Activated naive CD4-positive, alpha-beta T cell treated with anti-CD3 and anti-CD28 coated beads for 36 hours (primary cell): ENCODE data around the gene XAGE5. TPM values are rescaled to one million over a fixed set of nuclear protein-coding genes. Genes with fewer than 3 reads are reported as not detected.
"Not testable (repeated sequence)": the region's sequence is repeated elsewhere in the genome, so short reads cannot be mapped to it uniquely, and the experiment has no call there.

Experiments
- CTCF ChIA-PET: fragments of 350-600 bp; sonication (Branson Sonifier 250); formaldehyde crosslinking; loops from one replicate; lab custom pipeline; 2021; ENCODE audit warnings: antibody characterized with exemption; lab: Charles Lee
- DNase-seq: peaks from one replicate; pipeline ENCODE4 v3.0.0-alpha.2; 2020
- H3K27ac Mint-ChIP-seq: one replicate; pipeline ENCODE4 v1.8.0; 2021; ENCODE audit warnings: mild to moderate bottlenecking, mixed read lengths
- H3K27me3 Mint-ChIP-seq: one replicate; pipeline ENCODE4 v1.8.0; 2021; ENCODE audit warnings: low read depth, mixed read lengths
- H3K36me3 Mint-ChIP-seq: one replicate; pipeline ENCODE4 v1.8.0; 2021; ENCODE audit warnings: low read depth, mixed read lengths
- H3K4me1 Mint-ChIP-seq: one replicate; pipeline ENCODE4 v1.8.0; 2021; ENCODE audit warnings: low read depth, mixed read lengths
- H3K4me3 Mint-ChIP-seq: one replicate; pipeline ENCODE4 v1.8.0; 2021; ENCODE audit warnings: mild to moderate bottlenecking, moderate library complexity, mixed read lengths
- H3K9me3 Mint-ChIP-seq: one replicate; pipeline ENCODE4 v1.8.0; 2021; ENCODE audit warnings: mixed read lengths
- intact Hi-C: fragments of 100-400 bp; cut with micrococcal nuclease; formaldehyde crosslinking; loops from one replicate; pipeline ENCODE4 v1.15.1; 2023
- total RNA-seq, 2 experiments: library from RNA; stranded (reverse); gene quantifications; one replicate each; pipeline ENCODE4 v1.2.3, GENCODE V29; 2021

The XAGE5 gene, protein sequence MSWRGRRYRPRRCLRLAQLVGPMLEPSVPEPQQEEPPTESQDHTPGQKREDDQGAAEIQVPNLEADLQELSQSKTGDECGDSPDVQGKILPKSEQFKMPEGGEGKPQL
- not detected for total RNA-seq

DNA sequence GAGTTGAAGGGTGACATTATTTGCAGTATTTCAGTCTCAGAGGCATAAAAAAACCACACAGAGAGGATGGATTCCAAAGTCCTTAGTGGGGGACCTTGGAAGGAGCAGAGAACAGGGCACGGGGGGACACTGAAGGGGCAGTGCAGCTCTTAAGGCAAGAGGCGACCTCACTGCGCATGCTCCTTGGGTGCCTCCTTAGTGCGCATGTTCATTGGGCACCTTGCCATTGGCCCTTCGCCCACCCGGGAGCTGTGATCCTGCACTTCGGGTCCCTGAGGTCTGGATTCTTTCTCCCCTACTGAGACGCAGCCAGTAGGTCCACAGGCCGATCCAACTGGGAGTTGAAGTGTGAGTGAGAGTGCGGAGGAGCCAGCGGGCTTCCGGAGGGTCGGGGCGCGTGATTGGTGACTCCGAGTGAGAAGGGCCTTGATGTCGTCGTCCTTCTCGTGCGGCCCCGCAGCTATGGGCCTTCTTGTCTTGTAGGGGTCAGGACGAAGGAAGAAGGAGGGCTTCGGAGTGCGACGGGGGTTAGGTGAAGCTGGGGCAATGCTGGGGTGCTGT is at the start of gene XAGE5:
Gene XAGE5 (plus strand): TSS at position 223 of the 561 bp plus-strand sequence. CDS start 1,280 bp downstream, outside the sequence.
- Mint-ChIP-seq H3K27me3 (no peaks in the 10 kb centered on the region), H3K36me3 (no peaks in the 10 kb centered on the region), H3K4me1 (no peaks in the 10 kb centered on the region), H3K9me3 (no peaks in the 10 kb centered on the region), H3K27ac (no peak within 1 kb of the TSS), H3K4me3 (no peak within 1 kb of the TSS)
- no peak for DNase-seq
- CTCF ChIA-PET: no interaction called here
- intact Hi-C loops: no loop called here

DNA sequence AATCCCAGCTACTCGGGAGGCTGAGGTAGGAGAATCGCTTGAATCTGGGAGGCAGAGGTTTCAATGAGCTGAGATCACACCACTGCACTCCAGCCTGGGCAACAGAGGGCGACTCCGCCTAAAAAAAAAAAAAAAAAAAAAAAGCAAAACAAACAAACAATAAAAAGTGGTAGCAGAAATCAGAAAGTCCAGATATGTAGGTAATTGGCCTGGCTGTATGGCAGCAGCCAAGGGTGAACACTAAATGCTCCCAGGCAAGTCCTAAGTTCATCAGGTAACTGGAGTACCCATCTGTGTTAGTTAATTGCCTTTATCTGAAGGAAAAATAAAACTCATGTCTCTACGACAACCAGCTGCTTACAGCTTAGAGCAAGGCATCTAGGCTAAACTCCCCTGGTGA is 45.1 kb upstream of the XAGE5 start:
- H3K27me3 Mint-ChIP-seq, intact Hi-C loops, H3K4me3 Mint-ChIP-seq, H3K27ac Mint-ChIP-seq, CTCF ChIA-PET, H3K9me3 Mint-ChIP-seq, H3K4me1 Mint-ChIP-seq, H3K36me3 Mint-ChIP-seq, DNase-seq: not testable (repeated sequence)

DNA sequence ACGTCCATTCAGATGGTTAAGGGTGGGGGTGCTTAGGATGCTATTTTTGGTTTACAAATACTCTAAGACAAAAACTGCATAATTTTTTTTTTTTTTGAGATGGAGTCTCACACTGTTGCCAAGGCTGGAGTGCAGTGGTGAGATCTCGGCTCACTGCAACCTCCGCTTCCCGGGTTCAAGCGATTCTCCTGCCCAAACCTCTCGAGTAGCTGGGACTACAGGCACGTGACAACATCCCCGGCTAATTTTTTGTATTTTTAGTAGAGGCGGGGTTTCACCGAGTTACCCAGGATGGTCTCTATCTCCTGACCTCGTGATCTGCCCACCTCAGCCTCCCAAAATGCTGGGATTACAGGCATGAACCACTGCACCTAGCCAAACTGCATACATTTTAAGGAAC is 37.6 kb upstream of the XAGE5 start:
- H3K4me3 Mint-ChIP-seq, H3K27me3 Mint-ChIP-seq, H3K4me1 Mint-ChIP-seq, H3K9me3 Mint-ChIP-seq, DNase-seq, CTCF ChIA-PET, H3K27ac Mint-ChIP-seq, H3K36me3 Mint-ChIP-seq, intact Hi-C loops: not testable (repeated sequence)

GRCh38 chrX:52797327-52797726 is 13.8 kb upstream of the XAGE5 start, which contains the start of gene SPANXN5:
SPANXN5 (minus strand) TSS chrX:52797427; CDS start chrX:52797348, 79 bp downstream.
- H3K27ac Mint-ChIP-seq, H3K36me3 Mint-ChIP-seq, H3K4me3 Mint-ChIP-seq, H3K4me1 Mint-ChIP-seq, intact Hi-C loops, CTCF ChIA-PET, H3K27me3 Mint-ChIP-seq, DNase-seq, H3K9me3 Mint-ChIP-seq: not testable (repeated sequence)

DNA sequence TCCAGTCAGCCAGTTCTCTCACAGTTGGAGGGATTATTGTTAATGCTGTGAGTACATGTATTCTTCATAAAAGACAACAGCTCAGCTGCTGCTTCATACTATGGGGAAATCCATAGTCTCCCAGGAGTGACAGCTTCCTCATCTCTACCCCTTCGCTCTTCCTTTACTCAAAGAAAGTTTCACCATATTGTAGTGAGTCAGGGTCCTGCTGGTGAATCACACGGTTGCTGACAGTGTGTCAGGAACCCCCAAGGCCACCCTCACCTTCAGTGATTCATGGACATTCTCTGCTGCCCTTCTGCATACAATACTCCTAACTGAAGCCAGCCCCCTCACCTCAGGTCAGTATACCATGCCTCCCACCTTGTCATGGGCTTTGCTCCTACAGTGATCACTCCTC is 6.2 kb upstream of the XAGE5 start:
- H3K4me1 Mint-ChIP-seq, intact Hi-C loops, H3K4me3 Mint-ChIP-seq, H3K9me3 Mint-ChIP-seq, H3K27ac Mint-ChIP-seq, CTCF ChIA-PET, DNase-seq, H3K36me3 Mint-ChIP-seq, H3K27me3 Mint-ChIP-seq: not testable (repeated sequence)

- no peak overlapping the region for H3K27ac Mint-ChIP-seq
- no peaks in the 10 kb centered on the region for H3K9me3 Mint-ChIP-seq
- CTCF ChIA-PET: interaction anchor here (0.6 kb wide), 1 partner anchor 474 kb away, joined by 3 read pairs; no protein-coding TSS in a partner anchor
- H3K27me3 Mint-ChIP-seq: no peaks in the 10 kb centered on the region
- DNase-seq: no peak
- H3K4me1 Mint-ChIP-seq: no peaks in the 10 kb centered on the region
- intact Hi-C loops: no loop called here
- H3K4me3 Mint-ChIP-seq: no peak overlapping the region
- no peaks in the 10 kb centered on the region for H3K36me3 Mint-ChIP-seq
Measured at GRCh38 chrX:52819788-52820187, 8.7 kb downstream of the XAGE5 start.

DNA sequence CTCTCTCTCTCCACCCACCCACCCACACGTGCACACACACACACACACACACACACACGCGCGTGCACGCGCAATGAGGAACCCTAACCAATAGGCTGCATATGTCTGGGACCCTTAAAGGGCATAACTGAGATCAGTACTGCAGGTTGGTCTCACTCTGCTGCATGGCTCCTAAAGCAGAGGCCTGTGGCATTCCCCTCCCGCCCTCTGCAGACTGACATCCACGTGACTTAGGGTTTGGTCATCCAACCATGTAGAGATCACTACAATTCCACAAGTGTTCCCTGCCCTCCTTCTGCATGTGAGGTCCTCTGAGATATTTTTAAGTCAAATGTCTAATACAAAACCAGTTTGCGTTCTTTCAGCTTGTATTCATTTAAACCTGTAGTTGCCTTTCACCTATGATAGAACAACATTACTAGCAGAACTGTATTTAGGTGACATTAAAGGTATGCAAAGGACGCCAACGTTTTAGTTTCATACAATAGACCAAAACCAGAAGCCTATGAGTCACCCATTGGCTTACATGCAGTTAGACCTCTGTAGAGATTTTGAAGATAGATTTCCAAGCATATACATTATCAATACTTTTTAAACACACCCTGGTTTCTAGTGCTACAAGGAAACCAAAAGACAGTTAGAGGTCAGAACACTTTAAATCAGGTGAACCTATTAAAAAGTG is 10.1 kb downstream of the XAGE5 start:
- no peak for DNase-seq
- H3K27ac Mint-ChIP-seq: no peak overlapping the region
- intact Hi-C loops: no loop called here
- H3K27me3 Mint-ChIP-seq: no peaks in the 10 kb centered on the region
- H3K4me3 Mint-ChIP-seq: no peak overlapping the region
- H3K4me1 Mint-ChIP-seq: no peaks in the 10 kb centered on the region
- no peaks in the 10 kb centered on the region for H3K36me3 Mint-ChIP-seq
- CTCF ChIA-PET: no interaction called here
- no peaks in the 10 kb centered on the region for H3K9me3 Mint-ChIP-seq

DNA sequence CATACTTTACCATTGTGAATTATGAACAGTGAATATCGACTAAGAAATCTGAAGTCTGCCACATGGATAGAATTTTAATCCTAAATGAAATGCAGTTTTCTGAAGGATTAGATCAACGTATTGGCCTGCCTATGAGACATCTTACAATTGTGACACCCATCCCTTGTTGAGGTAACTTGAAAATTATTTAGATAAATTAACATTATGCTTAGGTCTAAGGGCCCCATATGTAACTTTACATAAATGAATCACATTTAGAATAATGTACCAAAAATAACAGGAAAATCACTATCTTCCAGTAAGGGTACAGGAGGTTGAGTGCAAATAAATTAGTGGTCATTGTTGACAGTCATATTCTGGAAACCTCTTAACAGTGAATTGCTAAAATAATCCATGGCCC is 13.5 kb downstream of the XAGE5 start:
- Mint-ChIP-seq H3K4me1 (no peaks in the 10 kb centered on the region), H3K27me3 (no peaks in the 10 kb centered on the region), H3K27ac (no peak overlapping the region), H3K36me3 (no peaks in the 10 kb centered on the region), H3K9me3 (no peaks in the 10 kb centered on the region), H3K4me3 (no peak overlapping the region)
- intact Hi-C loops: no loop called here
- CTCF ChIA-PET: no interaction called here
- no peak for DNase-seq

DNA sequence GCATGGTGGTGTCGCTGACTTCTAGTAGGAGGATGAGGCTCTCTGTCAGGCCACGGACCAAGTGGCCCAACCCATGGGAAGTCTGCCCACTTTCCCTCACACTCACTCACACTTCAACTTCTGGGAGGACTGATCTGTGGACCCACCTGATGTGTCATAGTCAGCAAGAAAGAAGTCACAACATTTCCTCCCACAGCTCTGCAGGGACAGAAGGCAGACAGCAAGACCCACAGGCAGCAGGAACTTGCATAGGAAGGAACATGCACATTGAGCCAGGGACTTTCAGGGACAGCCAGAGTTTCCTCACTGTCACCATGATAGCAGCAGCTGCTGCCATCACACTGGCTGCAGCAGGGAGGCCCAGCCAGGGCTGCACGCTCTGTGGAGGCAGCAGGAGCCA is 19.5 kb downstream of the XAGE5 start:
- H3K4me3 Mint-ChIP-seq: no peak overlapping the region
- intact Hi-C loops: no loop called here
- no peaks in the 10 kb centered on the region for H3K36me3 Mint-ChIP-seq
- H3K27ac Mint-ChIP-seq: no peak overlapping the region
- no peaks in the 10 kb centered on the region for H3K27me3 Mint-ChIP-seq
- CTCF ChIA-PET: no interaction called here
- DNase-seq: no peak
- no peaks in the 10 kb centered on the region for H3K9me3 Mint-ChIP-seq
- H3K4me1 Mint-ChIP-seq: no peaks in the 10 kb centered on the region

DNA sequence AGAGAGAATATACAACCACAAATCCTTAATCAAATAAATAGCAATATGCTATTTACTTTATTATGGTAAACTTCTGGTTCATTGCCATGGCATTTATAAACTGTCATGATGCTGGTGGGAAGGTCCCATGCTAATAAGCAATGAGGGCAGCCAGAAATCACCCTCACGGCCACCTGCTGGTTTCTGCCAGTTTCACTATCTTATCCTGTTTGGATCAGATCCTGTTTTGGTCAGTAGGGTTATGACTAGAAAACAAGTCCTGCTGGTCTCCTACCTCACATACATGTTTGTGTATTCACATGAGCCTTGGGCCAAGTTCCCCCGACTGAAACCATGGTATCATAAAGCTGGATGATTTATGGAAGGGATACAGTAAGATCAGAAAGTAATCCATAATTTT is 28.1 kb downstream of the XAGE5 start:
- H3K27me3 Mint-ChIP-seq: no peaks in the 10 kb centered on the region
- intact Hi-C loops: no loop called here
- DNase-seq: no peak
- H3K4me1 Mint-ChIP-seq: no peaks in the 10 kb centered on the region
- no peak overlapping the region for H3K27ac Mint-ChIP-seq
- H3K9me3 Mint-ChIP-seq: no peaks in the 10 kb centered on the region
- CTCF ChIA-PET: no interaction called here
- no peak overlapping the region for H3K4me3 Mint-ChIP-seq
- no peaks in the 10 kb centered on the region for H3K36me3 Mint-ChIP-seq

DNA sequence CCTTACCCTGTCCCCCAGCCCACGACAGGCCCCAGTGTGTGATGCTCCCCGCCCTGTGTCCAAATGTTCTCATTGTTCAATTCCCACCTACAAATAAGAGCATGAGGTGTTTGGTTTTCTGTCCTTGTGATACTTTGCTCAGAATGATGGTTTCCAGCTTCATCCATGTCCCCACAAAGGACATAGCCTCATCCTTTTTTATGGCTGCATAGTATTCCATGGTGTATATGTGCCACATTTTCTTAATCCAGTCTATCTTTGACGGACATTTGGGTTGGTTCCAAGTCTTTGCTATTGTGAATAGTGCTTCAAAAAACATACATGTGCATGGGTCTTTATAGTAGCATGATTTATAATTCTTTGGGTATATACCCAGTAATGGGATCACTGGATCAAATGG is 32.5 kb downstream of the XAGE5 start:
- H3K27me3 Mint-ChIP-seq, H3K27ac Mint-ChIP-seq, DNase-seq, H3K4me1 Mint-ChIP-seq, intact Hi-C loops, H3K4me3 Mint-ChIP-seq, CTCF ChIA-PET, H3K9me3 Mint-ChIP-seq, H3K36me3 Mint-ChIP-seq: not testable (repeated sequence)

DNA sequence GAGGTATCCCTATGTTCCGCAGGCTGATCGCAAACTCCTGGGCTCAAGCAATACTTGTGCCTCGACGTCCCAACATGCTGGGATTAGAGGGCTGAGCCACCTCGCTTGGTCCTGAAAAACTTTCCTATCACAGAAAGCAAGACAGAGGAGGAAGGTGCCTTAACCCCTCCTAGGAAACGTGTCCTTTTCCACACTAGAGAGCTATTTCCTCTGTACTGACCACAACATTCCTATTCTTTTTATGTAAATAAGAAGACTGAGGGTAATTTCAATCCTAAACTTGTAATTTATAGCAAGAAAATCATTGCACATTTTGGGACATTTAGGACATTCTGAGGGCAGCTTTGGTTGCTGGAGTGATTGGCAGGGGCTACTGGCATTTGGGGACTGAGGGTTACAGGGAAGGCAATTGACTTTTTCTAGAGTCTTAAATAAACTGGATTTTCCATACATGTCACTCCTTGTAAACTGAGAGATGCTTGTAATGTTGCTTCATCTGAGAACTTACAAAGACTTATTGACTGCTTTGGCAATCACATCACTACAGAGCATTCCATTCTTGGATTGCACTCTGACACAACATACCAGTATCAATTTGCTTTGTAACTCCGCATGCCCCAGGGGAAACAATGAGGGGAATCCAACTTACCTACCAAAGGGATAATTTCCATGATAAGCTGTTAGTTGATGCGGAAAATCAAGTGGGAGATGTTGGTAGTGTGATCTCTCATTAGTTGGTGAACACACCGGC is 41.2 kb downstream of the XAGE5 start:
- Mint-ChIP-seq H3K4me3 (no peak overlapping the region), H3K36me3 (no peaks in the 10 kb centered on the region), H3K27ac (peak overlapping the region; percentile 59), H3K27me3 (no peaks in the 10 kb centered on the region), H3K4me1 (no peaks in the 10 kb centered on the region), H3K9me3 (no peaks in the 10 kb centered on the region)
- DNase-seq: no peak
- CTCF ChIA-PET: no interaction called here
- intact Hi-C loops: no loop called here
